Colonic mucosa (tissue), 4 donors: ENCODE results near the gene OSTN. TPM values are rescaled to one million over a fixed set of nuclear protein-coding genes. Genes with fewer than 3 reads are reported as not detected.
"Not testable (repeated sequence)": the region's sequence is repeated elsewhere in the genome, so short reads cannot be mapped to it uniquely, and the experiment has no call there.

Experiments
- DNase-seq: peaks from one replicate; pipeline ENCODE4 v3.0.0-alpha.2; 2020
- H3K27ac ChIP-seq: fragments of 200-600 bp; one replicate; pipeline ENCODE4 v1.8.0; 2021
- H3K27me3 ChIP-seq: fragments of 200-600 bp; one replicate; pipeline ENCODE4 v1.8.0; 2021
- H3K36me3 ChIP-seq: fragments of 200-600 bp; one replicate; pipeline ENCODE4 v1.8.0; 2021
- H3K4me1 ChIP-seq: fragments of 200-600 bp; one replicate; pipeline ENCODE4 v1.8.0; 2021; ENCODE audit warnings: mild to moderate bottlenecking
- H3K4me3 ChIP-seq: fragments of 200-600 bp; one replicate; pipeline ENCODE4 v1.8.0; 2021
- H3K9ac ChIP-seq, 2 donors: one replicate each; pipeline ENCODE4 v1.7.0; 2013; ENCODE audit warnings: control low read depth in 2 of 2, low read depth in 2 of 2, low read length in 2 of 2
- H3K9me3 ChIP-seq: fragments of 200-600 bp; one replicate; pipeline ENCODE4 v1.8.0; 2021
- intact Hi-C: fragments of 100-400 bp; cut with DNase I; formaldehyde crosslinking; loops from one replicate; pipeline ENCODE4 v1.14.1; 2022
- total RNA-seq, 2 donors: library from RNA; stranded (reverse); fragmentation: NEBNext Ultra II Directional in 1 of 2; extraction: Animal tissue kit (Norgen Biotek cat#: 25700) in 1 of 2; gene quantifications; one replicate each; pipeline ENCODE4 v1.2.1, GENCODE V29; 2021
- TF ChIP-seq, protein P1 (sequence below): fragments of 200-600 bp; IDR thresholded peaks from one replicate; pipeline ENCODE4 v1.8.0; 2022; ENCODE audit warnings: antibody characterized with exemption, mild to moderate bottlenecking
- donor health status: healthy.
- donor health status: DM: no; HTN: no; CAD: no.
- donor health status: DM: no; HTN: no; CAD: no.

Gene OSTN
- total RNA-seq, 2 donors from 2014 or later, result not detected

DNA sequence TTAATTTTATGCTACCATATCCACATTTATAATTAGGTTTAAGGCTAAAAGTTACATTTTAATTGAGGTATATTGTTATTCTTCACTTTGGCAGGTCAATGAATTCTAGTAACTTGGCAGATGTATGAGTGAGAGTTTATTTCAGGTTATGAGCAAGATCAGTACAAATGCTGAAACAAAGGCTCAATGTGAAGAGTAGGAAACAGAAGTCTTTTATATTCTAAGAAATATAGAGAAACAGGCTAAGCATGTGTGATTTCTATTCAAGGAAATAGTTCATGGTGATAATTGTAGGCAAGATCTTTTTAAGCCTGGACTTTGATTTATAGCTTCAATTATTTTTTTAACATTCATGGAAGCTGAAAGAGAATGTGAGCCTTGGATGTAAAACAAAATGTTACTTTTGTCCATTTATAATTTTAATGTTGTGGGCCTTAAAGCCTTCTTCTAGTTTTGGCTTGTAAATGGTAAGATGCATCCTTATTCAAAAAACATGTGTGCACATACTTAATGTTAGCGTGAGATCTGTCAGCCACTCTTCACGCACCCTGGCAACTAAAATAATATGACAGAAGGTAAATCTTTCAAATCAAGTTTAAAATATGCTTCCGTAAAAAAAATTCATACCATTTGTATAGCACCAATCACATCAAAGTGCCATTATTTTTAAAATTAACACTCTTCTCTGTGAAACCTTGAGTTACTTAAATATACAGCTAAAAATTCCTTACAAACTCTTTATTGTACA, 22.8 kb upstream of the OSTN start:
- intact Hi-C loops, result no loop called here
- Histone ChIP-seq H3K9ac (no peak overlapping the region), H3K27me3 (no peaks in the 10 kb centered on the region), H3K4me3 (no peak overlapping the region), H3K36me3 (no peaks in the 10 kb centered on the region), H3K27ac (no peak overlapping the region), H3K9me3 (no peaks in the 10 kb centered on the region), H3K4me1 (no peaks in the 10 kb centered on the region)
- TF ChIP-seq, protein P1, sequence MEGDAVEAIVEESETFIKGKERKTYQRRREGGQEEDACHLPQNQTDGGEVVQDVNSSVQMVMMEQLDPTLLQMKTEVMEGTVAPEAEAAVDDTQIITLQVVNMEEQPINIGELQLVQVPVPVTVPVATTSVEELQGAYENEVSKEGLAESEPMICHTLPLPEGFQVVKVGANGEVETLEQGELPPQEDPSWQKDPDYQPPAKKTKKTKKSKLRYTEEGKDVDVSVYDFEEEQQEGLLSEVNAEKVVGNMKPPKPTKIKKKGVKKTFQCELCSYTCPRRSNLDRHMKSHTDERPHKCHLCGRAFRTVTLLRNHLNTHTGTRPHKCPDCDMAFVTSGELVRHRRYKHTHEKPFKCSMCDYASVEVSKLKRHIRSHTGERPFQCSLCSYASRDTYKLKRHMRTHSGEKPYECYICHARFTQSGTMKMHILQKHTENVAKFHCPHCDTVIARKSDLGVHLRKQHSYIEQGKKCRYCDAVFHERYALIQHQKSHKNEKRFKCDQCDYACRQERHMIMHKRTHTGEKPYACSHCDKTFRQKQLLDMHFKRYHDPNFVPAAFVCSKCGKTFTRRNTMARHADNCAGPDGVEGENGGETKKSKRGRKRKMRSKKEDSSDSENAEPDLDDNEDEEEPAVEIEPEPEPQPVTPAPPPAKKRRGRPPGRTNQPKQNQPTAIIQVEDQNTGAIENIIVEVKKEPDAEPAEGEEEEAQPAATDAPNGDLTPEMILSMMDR, result no peak
- no peak for DNase-seq

DNA sequence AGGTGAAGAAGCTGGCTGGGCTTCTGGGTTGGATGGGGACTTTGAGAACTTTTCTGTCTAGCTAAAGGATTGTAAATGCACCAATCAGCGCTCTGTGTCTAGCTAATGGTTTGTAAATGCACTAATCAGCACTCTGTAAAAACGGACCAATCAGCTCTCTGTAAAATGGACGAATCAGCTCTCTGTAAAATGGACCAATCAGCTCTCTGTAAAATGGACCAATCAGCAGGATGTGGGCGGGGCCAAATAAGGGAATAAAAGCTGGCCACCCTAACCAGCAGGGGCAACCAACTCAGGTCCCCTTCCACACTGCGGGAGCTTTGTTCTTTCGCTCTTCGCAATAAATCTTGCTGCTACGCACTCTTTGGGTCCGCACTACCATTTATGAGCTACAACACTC, 13.7 kb upstream of the OSTN start:
- H3K36me3 ChIP-seq, H3K27ac ChIP-seq, H3K9me3 ChIP-seq, intact Hi-C loops, H3K4me3 ChIP-seq, H3K9ac ChIP-seq, DNase-seq, H3K27me3 ChIP-seq, H3K4me1 ChIP-seq: not testable (repeated sequence)

DNA sequence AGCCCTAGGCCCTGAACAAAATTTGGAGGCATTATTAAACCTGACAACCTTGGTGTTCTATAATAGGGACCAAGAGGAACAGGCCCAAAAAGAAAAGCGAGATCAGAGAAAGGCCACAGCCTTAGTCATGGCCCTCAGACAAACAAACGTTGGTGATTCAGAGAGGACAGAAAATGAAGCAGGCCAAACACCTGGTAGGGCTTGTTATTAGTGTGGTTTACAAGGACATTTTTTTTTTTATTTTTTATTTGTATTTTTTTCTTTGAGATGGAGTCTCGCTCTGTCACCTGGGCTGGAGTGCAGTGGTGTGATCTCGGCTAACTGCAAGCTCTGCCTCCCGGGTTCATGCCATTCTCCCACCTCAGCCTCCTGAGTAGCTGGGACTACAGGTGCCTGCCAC, 10.8 kb upstream of the OSTN start:
- intact Hi-C loops, H3K9me3 ChIP-seq, DNase-seq, H3K36me3 ChIP-seq, H3K27me3 ChIP-seq, H3K27ac ChIP-seq, H3K4me3 ChIP-seq, H3K9ac ChIP-seq, H3K4me1 ChIP-seq: not testable (repeated sequence)

DNA sequence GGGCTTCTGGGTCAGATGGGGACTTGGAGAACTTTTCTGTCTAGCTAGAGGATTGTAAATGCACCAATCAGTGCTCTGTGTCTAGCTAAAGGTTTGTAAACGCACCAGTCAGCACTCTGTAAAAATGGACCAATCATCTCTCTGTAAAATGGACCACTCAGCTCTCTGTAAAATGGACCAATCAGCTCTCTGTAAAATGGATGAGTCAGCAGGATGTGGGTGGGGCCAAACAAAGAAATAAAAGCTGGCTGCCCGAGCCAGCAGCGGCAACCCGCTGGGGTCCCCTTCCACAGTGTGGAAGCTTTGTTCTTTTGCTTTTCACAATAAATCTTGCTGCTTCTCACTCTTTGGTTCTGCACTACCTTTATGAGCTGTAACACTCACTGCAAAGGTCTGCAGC, 6.8 kb upstream of the OSTN start:
- not testable (repeated sequence) for H3K4me1 ChIP-seq, DNase-seq

DNA sequence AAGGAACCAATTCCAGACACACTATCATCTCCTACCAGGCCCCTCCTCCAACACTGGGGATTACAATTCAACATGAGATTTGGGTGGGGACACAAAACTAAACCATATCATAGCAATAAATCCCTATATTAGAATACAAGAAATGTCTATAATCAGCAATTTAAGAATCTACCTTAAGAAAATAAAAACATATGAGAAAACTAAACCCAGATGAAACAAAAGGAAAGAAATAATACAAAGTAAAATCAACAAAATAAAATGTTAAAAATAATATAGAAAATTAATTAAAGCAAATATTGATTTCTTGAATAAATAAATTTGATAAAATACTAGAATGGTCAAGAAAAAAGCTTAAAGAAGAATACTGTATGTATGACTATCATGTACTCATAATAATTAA, 6.1 kb upstream of the OSTN start:
- Histone ChIP-seq H3K4me1 (no peaks in the 10 kb centered on the region), H3K9ac (no peak overlapping the region), H3K4me3 (no peak overlapping the region), H3K36me3 (no peaks in the 10 kb centered on the region), H3K27me3 (no peaks in the 10 kb centered on the region), H3K9me3 (no peaks in the 10 kb centered on the region), H3K27ac (no peak overlapping the region)
- DNase-seq, result no peak
- intact Hi-C loops, result no loop called here
- TF ChIP-seq, protein P1, result no peak

More for the DNA sequence above, 6.8 kb upstream of the OSTN start:
- H3K36me3 ChIP-seq, H3K9me3 ChIP-seq, H3K27me3 ChIP-seq, H3K27ac ChIP-seq, H3K9ac ChIP-seq, intact Hi-C loops, H3K4me3 ChIP-seq: not testable (repeated sequence)

DNA sequence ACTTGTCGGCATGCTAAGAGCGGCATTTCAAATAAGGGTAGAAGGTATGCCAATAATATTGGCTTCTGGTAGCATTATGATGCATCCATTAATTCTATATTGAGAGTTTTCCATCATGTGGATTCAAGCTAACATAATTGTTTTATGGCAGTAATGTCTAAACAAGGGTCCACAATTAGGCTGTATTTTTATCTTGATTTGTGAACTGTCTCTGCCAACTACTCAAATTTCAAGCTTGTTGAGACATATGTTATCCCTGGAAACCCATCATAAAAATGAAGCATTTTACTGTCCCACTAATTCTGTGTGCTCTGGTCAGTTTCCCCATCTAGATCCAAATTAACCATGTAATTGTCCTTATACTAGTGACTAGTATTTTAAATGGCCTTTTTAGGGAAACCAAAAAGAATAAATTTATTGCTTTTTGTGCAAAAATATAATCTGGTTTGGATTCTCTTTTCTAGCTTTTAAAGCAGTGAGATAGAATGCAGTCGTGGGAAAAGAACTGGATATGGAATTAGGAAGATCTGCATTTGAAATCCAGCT, 1.2 kb upstream of the OSTN start:
- Histone ChIP-seq H3K4me3 (no peak overlapping the region), H3K9me3 (no peaks in the 10 kb centered on the region), H3K4me1 (no peaks in the 10 kb centered on the region), H3K9ac (no peak overlapping the region), H3K36me3 (no peaks in the 10 kb centered on the region), H3K27me3 (no peaks in the 10 kb centered on the region), H3K27ac (no peak overlapping the region)
- TF ChIP-seq, protein P1, result no peak
- no peak for DNase-seq
- intact Hi-C loops, result no loop called here

DNA sequence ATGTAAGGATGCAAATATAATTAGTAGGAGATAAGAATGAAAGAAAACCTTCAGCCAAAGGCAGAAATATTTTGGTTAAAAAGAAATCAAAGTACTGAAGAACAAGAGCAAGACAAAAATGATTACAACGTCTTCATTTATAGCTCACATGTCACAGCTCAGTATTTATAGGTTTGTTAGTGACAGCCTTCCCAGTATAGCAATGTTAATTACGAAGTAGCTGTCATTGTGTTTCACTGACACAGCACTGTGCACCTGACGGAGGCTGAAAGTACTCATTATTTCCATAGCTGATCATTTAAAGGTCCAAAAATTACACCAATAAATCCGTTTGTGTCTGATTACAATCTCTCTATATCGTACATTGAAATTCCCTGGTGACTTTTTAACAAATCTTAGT, 561 bp upstream of the OSTN start:
- H3K36me3 ChIP-seq, result no peaks in the 10 kb centered on the region
- H3K27me3 ChIP-seq, result no peaks in the 10 kb centered on the region
- DNase-seq, result no peak
- TF ChIP-seq, protein P1, result no peak
- no peaks in the 10 kb centered on the region for H3K9me3 ChIP-seq
- H3K4me1 ChIP-seq, result no peaks in the 10 kb centered on the region
- H3K4me3 ChIP-seq, result no peak overlapping the region
- H3K27ac ChIP-seq, result no peak overlapping the region
- no peak overlapping the region for H3K9ac ChIP-seq
- intact Hi-C loops, result no loop called here
